ENCODE results near the gene CYP26B1. TPM values are rescaled to one million over a fixed set of nuclear protein-coding genes. Genes with fewer than 3 reads are reported as not detected.

Gene CYP26B1, protein sequence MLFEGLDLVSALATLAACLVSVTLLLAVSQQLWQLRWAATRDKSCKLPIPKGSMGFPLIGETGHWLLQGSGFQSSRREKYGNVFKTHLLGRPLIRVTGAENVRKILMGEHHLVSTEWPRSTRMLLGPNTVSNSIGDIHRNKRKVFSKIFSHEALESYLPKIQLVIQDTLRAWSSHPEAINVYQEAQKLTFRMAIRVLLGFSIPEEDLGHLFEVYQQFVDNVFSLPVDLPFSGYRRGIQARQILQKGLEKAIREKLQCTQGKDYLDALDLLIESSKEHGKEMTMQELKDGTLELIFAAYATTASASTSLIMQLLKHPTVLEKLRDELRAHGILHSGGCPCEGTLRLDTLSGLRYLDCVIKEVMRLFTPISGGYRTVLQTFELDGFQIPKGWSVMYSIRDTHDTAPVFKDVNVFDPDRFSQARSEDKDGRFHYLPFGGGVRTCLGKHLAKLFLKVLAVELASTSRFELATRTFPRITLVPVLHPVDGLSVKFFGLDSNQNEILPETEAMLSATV
- total RNA-seq (2022; extraction: Qiagen RNA extraction): 9.1 to 17.2 TPM (median 14.4 TPM) in 5 replicates

GRCh38 chr2:72147303-72147971 is at the start of gene CYP26B1:
CYP26B1 (minus strand) TSS chr2:72147862; CDS start chr2:72147834, 28 bp downstream.

Data from A549 treated with dexamethasone at 1 μM for 4 hours (cell line).